ENCODE results near the gene ADGRB2.

The ADGRB2 gene

DNA sequence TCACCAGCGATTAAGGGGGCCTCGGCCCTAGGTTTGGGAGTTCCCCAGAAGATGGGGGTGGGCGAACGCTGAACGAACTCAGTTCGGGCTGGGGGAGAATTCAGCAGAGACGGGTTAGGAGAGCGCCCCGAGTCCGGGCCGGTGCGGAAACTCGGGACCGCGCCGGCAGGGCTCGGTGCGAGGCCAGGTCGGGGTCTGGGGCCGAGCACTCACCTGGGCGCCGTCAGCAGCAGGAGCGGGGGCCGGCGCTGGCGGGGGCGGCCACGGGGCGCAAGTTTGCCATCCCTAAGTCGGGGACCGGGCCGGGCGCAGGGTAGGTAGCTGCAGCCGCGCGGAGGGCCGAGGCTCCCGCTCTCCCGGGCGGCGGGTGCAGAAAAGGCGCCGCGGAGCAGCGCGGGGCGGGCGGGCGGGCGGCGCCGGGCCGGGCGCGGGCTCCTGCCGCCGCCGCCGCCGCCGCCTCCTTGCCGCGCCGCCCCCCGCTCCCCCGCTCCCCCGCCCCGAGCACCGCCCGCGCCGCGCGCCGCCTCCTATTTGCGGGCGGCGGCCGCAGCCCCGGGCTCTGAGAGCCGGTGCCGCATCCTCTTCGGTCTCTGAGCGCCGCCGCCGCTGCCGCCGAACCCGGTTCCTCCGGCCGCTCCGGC lies 349 bp downstream of the ADGRB2 start:
- Histone ChIP-seq H3K9ac (ENCODE audit: low read length) (peak overlapping the region; percentile 33; the same call in 1 of the 2 replicates), H3K36me3 (replicated peaks; ENCODE audit: insufficient read depth, low read length) (no peaks in the 10 kb centered on the region), H3K9me3 (replicated peaks; ENCODE audit: insufficient read depth, low read length) (no peaks in the 10 kb centered on the region), H3K27me3 (replicated peaks; ENCODE audit: insufficient read depth, low read length) (peaks cover 38% of the 10 kb centered on the region), H3K27ac (ENCODE audit: low read length) (no peak overlapping the region), H3K4me3 (ENCODE audit: low read length) (peak overlapping the region; percentile 66), H3K9me2 (replicated peaks; ENCODE audit: insufficient read depth, low read length) (no peaks in the 10 kb centered on the region), H3K4me2 (ENCODE audit: low read depth, low read length) (peak overlapping the region; percentile 97), H4K20me1 (ENCODE audit: insufficient read depth, low read length) (no peaks in the 10 kb centered on the region), H2AFZ (ENCODE audit: low read length) (peak overlapping the region; percentile 75), H3F3A (ENCODE audit: insufficient read depth, low read length) (0 out of 2 replicates have a peak, but pooled peaks cover 4% of the 10 kb centered on the region), H3K79me2 (ENCODE audit: low read length) (no peaks in the 10 kb centered on the region), H3K4me1 (ENCODE audit: low read length) (0 out of 2 replicates have a peak, but pooled peaks cover 8% of the 10 kb centered on the region)
- TF ChIP-seq, protein P1, sequence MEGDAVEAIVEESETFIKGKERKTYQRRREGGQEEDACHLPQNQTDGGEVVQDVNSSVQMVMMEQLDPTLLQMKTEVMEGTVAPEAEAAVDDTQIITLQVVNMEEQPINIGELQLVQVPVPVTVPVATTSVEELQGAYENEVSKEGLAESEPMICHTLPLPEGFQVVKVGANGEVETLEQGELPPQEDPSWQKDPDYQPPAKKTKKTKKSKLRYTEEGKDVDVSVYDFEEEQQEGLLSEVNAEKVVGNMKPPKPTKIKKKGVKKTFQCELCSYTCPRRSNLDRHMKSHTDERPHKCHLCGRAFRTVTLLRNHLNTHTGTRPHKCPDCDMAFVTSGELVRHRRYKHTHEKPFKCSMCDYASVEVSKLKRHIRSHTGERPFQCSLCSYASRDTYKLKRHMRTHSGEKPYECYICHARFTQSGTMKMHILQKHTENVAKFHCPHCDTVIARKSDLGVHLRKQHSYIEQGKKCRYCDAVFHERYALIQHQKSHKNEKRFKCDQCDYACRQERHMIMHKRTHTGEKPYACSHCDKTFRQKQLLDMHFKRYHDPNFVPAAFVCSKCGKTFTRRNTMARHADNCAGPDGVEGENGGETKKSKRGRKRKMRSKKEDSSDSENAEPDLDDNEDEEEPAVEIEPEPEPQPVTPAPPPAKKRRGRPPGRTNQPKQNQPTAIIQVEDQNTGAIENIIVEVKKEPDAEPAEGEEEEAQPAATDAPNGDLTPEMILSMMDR (IDR thresholded peaks at IDR 0.05; ENCODE audit: low read length): no peak
- no peak for TF ChIP-seq EZH2phosphoT487 (IDR thresholded peaks at IDR 0.05; ENCODE audit: low read length)
- TF ChIP-seq EZH2 (optimal IDR thresholded peaks at IDR 0.05; ENCODE audit: low read depth, low read length): no peak
- peak; percentile 11 for DNase-seq

DNA sequence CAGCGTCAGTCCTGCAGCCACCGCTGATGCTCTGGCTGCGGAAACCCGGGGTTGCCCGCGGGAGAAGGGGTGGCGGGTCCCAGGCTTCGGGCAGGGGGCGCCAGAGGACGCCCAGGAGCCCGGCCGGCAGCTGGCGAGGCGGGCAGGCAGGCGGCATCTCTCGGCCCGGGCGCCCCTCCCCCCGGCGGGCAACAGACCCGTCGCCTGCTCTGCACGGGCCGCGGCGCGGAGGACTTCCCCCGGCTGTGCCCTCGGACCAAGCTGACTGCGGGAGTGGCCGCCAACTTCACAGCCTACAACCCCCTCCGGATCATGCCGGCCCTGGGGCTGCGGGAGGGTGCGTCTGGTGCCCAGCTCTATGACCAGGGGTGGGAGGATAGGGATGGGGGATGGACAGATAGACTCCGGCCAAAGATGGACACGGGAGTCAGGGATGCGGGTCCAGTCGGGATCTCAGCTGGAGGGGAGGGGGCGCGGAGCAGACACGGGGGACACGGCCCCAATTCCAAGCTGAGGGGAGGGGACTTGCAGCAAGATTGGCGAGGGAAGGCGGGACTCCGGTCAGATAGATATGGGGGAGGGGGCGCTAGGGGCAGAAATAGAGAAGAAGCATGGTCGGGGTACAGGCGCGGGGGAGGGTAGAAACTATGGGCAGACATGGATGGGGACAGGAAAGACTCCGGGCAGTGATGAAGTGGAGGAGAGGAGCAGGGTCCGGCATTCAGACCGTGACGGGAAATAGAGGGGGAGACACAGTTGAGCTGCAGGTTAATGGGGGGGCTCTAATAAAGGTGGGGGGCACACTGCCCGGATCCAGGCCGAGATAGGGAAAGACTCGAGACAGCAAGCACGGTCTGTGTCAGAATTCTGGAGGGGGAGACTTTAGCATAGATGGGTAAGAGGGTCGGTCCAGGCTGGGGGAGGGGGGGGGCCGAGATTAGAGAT lies 1.1 kb downstream of the ADGRB2 start:
- DNase-seq: peak; percentile 76
- Histone ChIP-seq H3F3A (ENCODE audit: insufficient read depth, low read length) (0 out of 2 replicates have a peak, but pooled peaks cover 4% of the 10 kb centered on the region), H3K9ac (ENCODE audit: low read length) (peak overlapping the region; percentile 33; the same call in 1 of the 2 replicates), H3K4me2 (ENCODE audit: low read depth, low read length) (peak overlapping the region; percentile 97), H3K27ac (ENCODE audit: low read length) (no peak overlapping the region), H3K4me1 (ENCODE audit: low read length) (0 out of 2 replicates have a peak, but pooled peaks cover 8% of the 10 kb centered on the region), H3K9me3 (replicated peaks; ENCODE audit: insufficient read depth, low read length) (no peaks in the 10 kb centered on the region), H4K20me1 (ENCODE audit: insufficient read depth, low read length) (no peaks in the 10 kb centered on the region), H2AFZ (ENCODE audit: low read length) (peak overlapping the region; percentile 75), H3K9me2 (replicated peaks; ENCODE audit: insufficient read depth, low read length) (no peaks in the 10 kb centered on the region), H3K79me2 (ENCODE audit: low read length) (no peaks in the 10 kb centered on the region), H3K4me3 (ENCODE audit: low read length) (peak overlapping the region; percentile 66), H3K27me3 (replicated peaks; ENCODE audit: insufficient read depth, low read length) (peaks cover 30% of the 10 kb centered on the region), H3K36me3 (replicated peaks; ENCODE audit: insufficient read depth, low read length) (no peaks in the 10 kb centered on the region)
- TF ChIP-seq EZH2phosphoT487 (IDR thresholded peaks at IDR 0.05; ENCODE audit: low read length) (no peak), EZH2 (optimal IDR thresholded peaks at IDR 0.05; ENCODE audit: low read depth, low read length) (no peak)
- TF ChIP-seq, protein P1 (IDR thresholded peaks at IDR 0.05; ENCODE audit: low read length): peak; percentile 69

DNA sequence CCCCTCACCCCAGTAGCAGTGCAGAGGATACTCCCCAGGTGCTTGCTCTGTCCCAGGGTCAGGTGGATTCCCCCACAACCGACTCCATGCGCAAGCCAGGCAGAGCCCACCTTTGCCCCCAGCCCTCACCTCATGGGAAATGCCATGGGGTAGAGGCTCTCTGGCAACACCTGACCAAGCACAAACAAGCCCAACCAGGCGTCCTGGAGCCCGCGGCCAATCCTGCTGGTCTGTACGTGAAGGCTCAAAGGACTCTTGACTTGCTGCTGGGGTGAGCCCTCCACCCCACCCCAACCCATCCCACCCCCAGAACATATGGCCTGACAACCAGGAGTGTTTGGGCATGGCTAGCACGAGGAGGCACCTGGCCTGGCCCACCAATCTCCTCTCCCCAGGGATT lies 1.8 kb downstream of the ADGRB2 start:
- Histone ChIP-seq H2AFZ (ENCODE audit: low read length) (no peak overlapping the region), H3K9ac (ENCODE audit: low read length) (no peak overlapping the region), H3K9me2 (replicated peaks; ENCODE audit: insufficient read depth, low read length) (no peaks in the 10 kb centered on the region), H3K4me1 (ENCODE audit: low read length) (0 out of 2 replicates have a peak, but pooled peaks cover 8% of the 10 kb centered on the region), H3K4me2 (ENCODE audit: low read depth, low read length) (peak overlapping the region; percentile 97), H3K9me3 (replicated peaks; ENCODE audit: insufficient read depth, low read length) (no peaks in the 10 kb centered on the region), H3K79me2 (ENCODE audit: low read length) (no peaks in the 10 kb centered on the region), H3K4me3 (ENCODE audit: low read length) (no peak overlapping the region), H4K20me1 (ENCODE audit: insufficient read depth, low read length) (no peaks in the 10 kb centered on the region), H3F3A (ENCODE audit: insufficient read depth, low read length) (0 out of 2 replicates have a peak, but pooled peaks cover 4% of the 10 kb centered on the region), H3K36me3 (replicated peaks; ENCODE audit: insufficient read depth, low read length) (no peaks in the 10 kb centered on the region), H3K27ac (ENCODE audit: low read length) (no peak overlapping the region), H3K27me3 (replicated peaks; ENCODE audit: insufficient read depth, low read length) (peaks cover 23% of the 10 kb centered on the region)
- no peak for DNase-seq
- TF ChIP-seq EZH2 (optimal IDR thresholded peaks at IDR 0.05; ENCODE audit: low read depth, low read length): no peak
- TF ChIP-seq EZH2phosphoT487 (IDR thresholded peaks at IDR 0.05; ENCODE audit: low read length): no peak
- TF ChIP-seq, protein P1 (IDR thresholded peaks at IDR 0.05; ENCODE audit: low read length): no peak

Measured in MM.1S (cell line).